Activated CD4-positive, alpha-beta memory T cell treated with anti-CD3 and anti-CD28 coated beads, Interleukin-2, amount 10 ng/mL, durations not matched to agents 7 days and 5 days (primary cell): Measurements from ENCODE around the gene ATAT1. TPM values are rescaled to one million over a fixed set of nuclear protein-coding genes. Genes with fewer than 3 reads are reported as not detected.

Experiments used
- CTCF ChIA-PET: fragments of 350-600 bp; sonication (Branson Sonifier 250); formaldehyde crosslinking; loops from one replicate; lab custom pipeline; 2021; ENCODE audit warnings: antibody characterized with exemption, inconsistent platforms; lab: Charles Lee
- POLR2A ChIA-PET: fragments of 350-600 bp; sonication (Branson Sonifier 250); formaldehyde crosslinking; loops from one replicate; lab custom pipeline; 2021; ENCODE audit warnings: antibody characterized with exemption; lab: Charles Lee
- DNase-seq: peaks from one replicate; pipeline ENCODE4 v3.0.0-alpha.2; 2020
- H3K27ac Mint-ChIP-seq: one replicate; pipeline ENCODE4 v1.8.0; 2021; ENCODE audit warnings: mild to moderate bottlenecking, mixed read lengths
- H3K27me3 Mint-ChIP-seq: one replicate; pipeline ENCODE4 v1.8.0; 2021; ENCODE audit warnings: mixed read lengths
- H3K36me3 Mint-ChIP-seq: one replicate; pipeline ENCODE4 v1.8.0; 2021; ENCODE audit warnings: low read depth, mixed read lengths
- H3K4me1 Mint-ChIP-seq: one replicate; pipeline ENCODE4 v1.8.0; 2021; ENCODE audit warnings: mixed read lengths
- H3K4me3 Mint-ChIP-seq: one replicate; pipeline ENCODE4 v1.8.0; 2021; ENCODE audit warnings: mild to moderate bottlenecking, mixed read lengths
- H3K9me3 Mint-ChIP-seq: one replicate; pipeline ENCODE4 v1.8.0; 2021; ENCODE audit warnings: mixed read lengths
- total RNA-seq, 2 experiments: library from RNA; stranded (reverse); gene quantifications; one replicate each; pipeline ENCODE4 v1.2.3, GENCODE V29; 2021

ATAT1 gene
- total RNA-seq, 2 experiments from 2014 or later = 6.3 to 8.0 TPM

DNA sequence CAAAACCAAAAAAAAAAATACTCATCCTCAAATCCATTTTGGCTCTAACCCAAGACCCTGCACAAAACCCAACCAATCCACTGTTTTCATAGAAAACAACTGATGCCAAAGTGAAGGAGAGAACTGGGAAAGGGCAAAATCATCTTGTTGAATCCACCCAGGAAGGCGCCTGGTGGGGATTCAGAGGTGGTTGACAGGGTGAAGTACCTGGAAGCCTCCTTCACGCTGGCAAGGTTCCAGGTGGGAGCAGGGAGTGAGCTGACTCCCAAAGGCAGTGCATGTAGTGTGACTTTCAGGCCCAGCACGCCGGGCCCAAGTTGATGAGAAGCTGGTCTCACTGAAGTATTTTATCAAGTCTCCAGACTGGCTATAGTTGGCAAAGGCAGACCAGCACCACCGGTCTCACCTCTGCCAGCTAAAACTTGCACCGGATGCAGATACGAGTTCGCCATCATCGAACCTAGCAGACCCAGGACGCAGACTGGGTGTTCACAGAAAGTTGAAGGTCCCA lies 26.2 kb upstream of the ATAT1 start:
- H3K27me3 Mint-ChIP-seq = no peaks in the 10 kb centered on the region
- H3K9me3 Mint-ChIP-seq = no peaks in the 10 kb centered on the region
- peaks cover 22% of the 10 kb centered on the region for H3K4me1 Mint-ChIP-seq
- POLR2A ChIA-PET = interaction anchor here (0.6 to 8.9 kb wide), 11 partner anchors 10 to 136 kb away, joined by 3 to 97 read pairs (median 4); partner anchors contain the start of genes ABCF1, DHX16, MRPS18B and PPP1R10
- CTCF ChIA-PET = interaction anchor here (2.1 kb wide), 1 partner anchor 131 kb away, joined by 6 read pairs; no protein-coding TSS in a partner anchor
- H3K36me3 Mint-ChIP-seq = peaks cover 63% of the 10 kb centered on the region
- DNase-seq = no peak
- no peak overlapping the region for H3K27ac Mint-ChIP-seq
- H3K4me3 Mint-ChIP-seq = no peak overlapping the region

DNA sequence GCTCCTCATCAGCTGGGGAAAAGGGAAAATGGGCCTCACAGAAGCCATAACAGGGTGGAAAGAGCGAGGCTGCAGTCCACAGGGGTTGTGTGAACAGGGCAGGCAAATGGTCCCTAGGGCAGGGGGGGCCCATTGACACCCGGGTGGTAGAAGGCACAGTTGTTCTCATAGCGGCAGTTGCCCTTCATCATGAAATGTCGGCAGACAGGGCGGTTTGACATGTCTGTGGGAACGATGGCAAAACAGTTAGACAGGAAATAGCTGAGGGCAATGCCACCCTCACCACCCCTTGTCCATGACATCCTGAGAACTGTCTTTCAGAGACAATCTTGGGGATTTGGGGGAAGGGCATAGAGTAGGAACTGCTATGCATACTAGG lies 25.2 kb upstream of the ATAT1 start:
- ChIA-PET POLR2A (interaction anchor here (1.0 to 8.9 kb wide), 7 partner anchors 9 to 60 kb away, joined by 3 to 97 read pairs (median 7); partner anchors contain the start of genes MRPS18B and PPP1R10), CTCF (no interaction called here)
- H3K27me3 Mint-ChIP-seq = no peaks in the 10 kb centered on the region
- H3K9me3 Mint-ChIP-seq = no peaks in the 10 kb centered on the region
- H3K36me3 Mint-ChIP-seq = peaks cover 71% of the 10 kb centered on the region
- no peak overlapping the region for H3K4me3 Mint-ChIP-seq
- H3K4me1 Mint-ChIP-seq = peaks cover 25% of the 10 kb centered on the region
- no peak for DNase-seq
- H3K27ac Mint-ChIP-seq = peak overlapping the region; percentile 10

DNA sequence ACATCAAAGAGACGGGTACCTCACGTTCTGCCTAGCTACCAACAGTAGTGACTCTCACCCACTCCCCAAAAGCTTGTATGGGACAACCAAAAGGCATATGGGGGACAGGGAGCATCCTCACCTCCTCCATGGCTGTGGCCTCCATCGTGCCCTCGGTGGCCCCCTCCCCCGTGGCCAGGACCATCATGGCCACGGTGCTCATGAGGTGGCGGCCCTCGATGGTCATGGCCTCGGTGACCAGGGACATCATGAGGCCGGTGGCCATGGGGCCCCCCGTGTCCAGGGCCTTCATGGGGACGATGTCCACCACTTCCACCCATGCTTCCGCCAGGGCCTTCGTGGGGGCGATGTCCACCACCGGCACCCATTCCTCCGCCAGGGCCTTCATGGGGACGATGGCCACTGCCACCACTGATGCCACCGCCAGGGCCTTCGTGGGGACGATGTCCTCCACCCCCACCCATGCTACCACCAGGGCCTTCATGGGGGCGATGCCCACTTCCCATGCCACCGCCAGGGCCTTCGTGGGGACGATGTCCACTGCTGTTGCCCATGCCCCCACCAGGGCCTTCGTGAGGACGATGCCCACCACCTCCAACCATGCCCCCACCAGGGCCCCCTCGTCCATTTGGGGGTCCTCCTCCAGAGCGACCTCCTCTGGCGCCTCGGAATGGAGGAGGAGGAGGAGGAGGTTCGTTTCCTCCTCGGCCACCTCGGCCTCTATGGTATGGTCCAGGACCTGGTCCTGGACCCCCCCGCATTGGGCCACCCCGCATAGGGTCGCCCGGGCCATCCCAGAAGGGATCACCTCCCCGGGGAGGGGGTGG lies 24.6 kb upstream of the ATAT1 start:
- ChIA-PET CTCF (no interaction called here), POLR2A (interaction anchor here (1.0 to 8.9 kb wide), 5 partner anchors 9 to 20 kb away, joined by 3 to 97 read pairs (median 8); partner anchors contain the start of genes MRPS18B and PPP1R10)
- H3K27ac Mint-ChIP-seq = no peak overlapping the region
- no peaks in the 10 kb centered on the region for H3K27me3 Mint-ChIP-seq
- peaks cover 27% of the 10 kb centered on the region for H3K4me1 Mint-ChIP-seq
- H3K4me3 Mint-ChIP-seq = no peak overlapping the region
- H3K9me3 Mint-ChIP-seq = no peaks in the 10 kb centered on the region
- peaks cover 73% of the 10 kb centered on the region for H3K36me3 Mint-ChIP-seq
- DNase-seq = no peak

DNA sequence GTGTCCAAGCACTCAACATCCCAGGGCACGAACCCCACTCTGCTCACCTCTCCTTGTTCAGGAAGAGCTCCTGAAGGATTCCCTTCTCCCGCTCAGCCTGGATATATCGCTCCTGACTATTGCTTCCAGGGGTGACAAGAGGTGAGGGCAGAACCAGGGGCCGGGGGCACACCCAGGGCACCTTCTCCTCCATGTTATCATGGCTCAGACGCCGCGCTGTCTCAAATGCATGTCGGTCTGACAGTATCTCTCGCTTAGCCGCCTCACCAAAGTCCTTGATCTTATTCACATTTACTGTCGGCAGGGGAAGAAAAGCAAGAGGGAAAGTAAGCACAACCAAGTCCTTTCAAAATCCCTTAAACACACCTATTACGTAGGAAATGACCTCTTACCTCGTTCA lies 22.7 kb upstream of the ATAT1 start:
- Mint-ChIP-seq H3K27ac (no peak overlapping the region), H3K4me3 (no peak overlapping the region), H3K9me3 (no peaks in the 10 kb centered on the region), H3K36me3 (peaks cover 85% of the 10 kb centered on the region), H3K4me1 (peaks cover 32% of the 10 kb centered on the region), H3K27me3 (no peaks in the 10 kb centered on the region)
- no peak for DNase-seq
- POLR2A ChIA-PET = interaction anchor here (1.2 to 1.7 kb wide), 2 partner anchors 14 to 47 kb away, joined by 4 to 6 read pairs; partner anchors contain the start of genes MRPS18B and PRR3
- CTCF ChIA-PET = interaction anchor here (1.0 kb wide), 1 partner anchor 68 kb away, joined by 3 read pairs; the partner anchor contains the start of gene DHX16

DNA sequence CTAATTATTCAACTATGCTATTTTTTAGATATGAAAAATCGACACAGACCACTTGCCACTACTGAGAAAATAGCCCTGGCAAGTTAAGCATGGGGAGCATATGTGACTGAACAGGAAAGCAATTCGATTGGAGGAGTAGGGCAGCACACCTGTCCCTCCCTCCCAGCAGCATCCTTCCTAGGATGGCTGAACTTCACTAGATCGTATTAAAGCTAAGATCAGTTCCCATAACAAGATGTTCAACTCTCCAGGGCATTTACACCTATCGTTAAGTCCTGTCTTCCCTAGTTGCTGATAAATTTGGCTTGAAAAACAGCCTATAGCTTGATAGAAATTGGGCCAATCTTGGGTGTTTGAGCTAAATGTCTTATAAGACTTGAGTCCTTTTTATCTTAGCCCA lies 16.6 kb upstream of the ATAT1 start:
- H3K27ac Mint-ChIP-seq = no peak overlapping the region
- H3K36me3 Mint-ChIP-seq = peaks cover 84% of the 10 kb centered on the region
- POLR2A ChIA-PET = interaction anchor here (1.0 to 2.0 kb wide), 8 partner anchors 9 to 126 kb away, joined by 3 to 8 read pairs (median 5); partner anchors contain the start of genes ABCF1 and PRR3
- H3K9me3 Mint-ChIP-seq = no peaks in the 10 kb centered on the region
- no peak for DNase-seq
- H3K27me3 Mint-ChIP-seq = no peaks in the 10 kb centered on the region
- H3K4me1 Mint-ChIP-seq = peaks cover 70% of the 10 kb centered on the region
- H3K4me3 Mint-ChIP-seq = no peak overlapping the region
- CTCF ChIA-PET = interaction anchor here (0.9 to 1.9 kb wide), 4 partner anchors 13 to 126 kb away, joined by 4 to 9 read pairs (median 6); no protein-coding TSS in a partner anchor

DNA sequence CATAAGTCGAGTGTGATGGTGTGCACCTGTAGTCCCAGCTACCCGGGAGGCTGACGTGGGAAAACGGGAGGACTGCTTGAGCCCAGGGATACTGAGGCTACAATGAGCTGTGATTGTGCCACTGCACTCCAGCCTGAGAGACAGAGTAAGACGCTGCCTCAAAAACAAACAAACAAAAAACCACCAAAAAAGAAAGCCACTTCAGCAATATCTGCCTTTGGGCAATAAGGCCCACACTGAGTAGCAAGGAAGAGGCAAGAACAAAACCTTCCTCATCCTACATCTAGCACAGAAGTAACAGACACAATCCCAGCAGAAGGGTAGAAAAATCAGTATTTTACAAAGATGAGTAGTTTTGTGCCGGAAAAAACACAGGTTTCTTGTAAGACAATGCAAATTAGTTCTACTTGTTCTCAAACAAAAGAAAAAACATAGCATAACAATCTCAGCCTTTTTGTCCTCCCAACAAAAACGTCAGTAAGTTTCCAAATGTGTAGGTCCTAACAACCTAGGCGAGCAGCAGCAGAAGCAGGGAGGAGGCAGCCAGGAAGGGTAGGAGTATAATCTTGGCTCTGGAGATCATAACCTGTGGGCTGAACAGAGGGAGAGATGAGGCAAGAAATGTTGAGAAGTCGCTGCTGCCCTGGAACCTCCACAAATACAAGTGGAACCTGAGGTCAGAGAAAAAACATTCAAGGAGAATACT lies 15.4 kb upstream of the ATAT1 start:
- ChIA-PET CTCF (interaction anchor here (0.7 to 2.7 kb wide), 5 partner anchors 14 to 127 kb away, joined by 3 to 14 read pairs (median 7); no protein-coding TSS in a partner anchor), POLR2A (interaction anchor here (1.0 to 4.8 kb wide), 7 partner anchors 10 to 108 kb away, joined by 3 to 97 read pairs (median 6); partner anchors contain the start of genes ABCF1 and PRR3)
- H3K4me3 Mint-ChIP-seq = no peak overlapping the region
- no peak for DNase-seq
- no peaks in the 10 kb centered on the region for H3K27me3 Mint-ChIP-seq
- H3K9me3 Mint-ChIP-seq = no peaks in the 10 kb centered on the region
- peaks cover 84% of the 10 kb centered on the region for H3K36me3 Mint-ChIP-seq
- peaks cover 67% of the 10 kb centered on the region for H3K4me1 Mint-ChIP-seq
- H3K27ac Mint-ChIP-seq = peak overlapping the region; percentile 24

DNA sequence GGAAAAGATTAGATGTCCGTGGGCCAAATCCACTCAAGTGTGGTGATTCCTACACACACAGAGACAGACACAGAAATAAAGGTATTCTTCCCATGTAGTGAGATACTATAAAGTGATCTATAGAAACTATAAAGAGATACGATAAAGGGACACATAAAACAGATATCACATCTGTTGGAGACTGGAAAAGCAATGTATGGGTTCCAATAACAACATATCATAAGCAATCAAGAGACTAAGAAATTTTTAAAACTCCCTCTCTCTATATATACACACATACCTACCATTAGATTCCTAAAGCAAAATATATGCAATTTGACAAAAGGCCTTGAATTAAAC lies 14.8 kb upstream of the ATAT1 start:
- no peak for DNase-seq
- Mint-ChIP-seq H3K4me1 (peaks cover 65% of the 10 kb centered on the region), H3K36me3 (peaks cover 84% of the 10 kb centered on the region), H3K9me3 (no peaks in the 10 kb centered on the region), H3K27ac (no peak overlapping the region), H3K4me3 (no peak overlapping the region), H3K27me3 (no peaks in the 10 kb centered on the region)
- ChIA-PET POLR2A (interaction anchor here (0.9 to 4.8 kb wide), 3 partner anchors 14 to 118 kb away, joined by 3 to 97 read pairs (median 87); partner anchors contain the start of gene TUBB), CTCF (interaction anchor here (0.7 to 4.2 kb wide), 6 partner anchors 14 to 130 kb away, joined by 3 to 37 read pairs (median 16); no protein-coding TSS in a partner anchor)

DNA sequence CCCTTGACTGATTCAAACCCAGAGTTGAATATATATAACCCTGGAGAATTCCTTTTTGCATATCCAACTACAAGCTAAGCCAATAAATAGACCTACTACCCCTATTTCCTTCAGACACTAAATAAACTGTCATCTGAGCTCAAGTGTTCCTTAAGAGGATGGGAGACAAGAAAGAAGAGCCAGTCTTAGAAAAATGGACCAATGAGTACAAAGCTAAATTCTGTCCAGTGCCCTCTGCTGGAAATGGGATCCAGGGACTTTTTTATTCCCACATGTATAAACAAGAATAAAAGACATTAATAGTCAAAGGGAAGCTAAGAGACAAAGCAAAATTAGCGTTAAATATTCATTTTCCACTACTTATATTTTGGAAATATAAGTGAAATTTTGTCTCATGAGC lies 14.5 kb upstream of the ATAT1 start:
- POLR2A ChIA-PET = interaction anchor here (0.9 to 4.8 kb wide), 10 partner anchors 14 to 130 kb away, joined by 3 to 97 read pairs (median 6); partner anchors contain the start of genes ABCF1, C6orf136, GNL1 and PRR3
- H3K36me3 Mint-ChIP-seq = peaks cover 88% of the 10 kb centered on the region
- H3K27ac Mint-ChIP-seq = no peak overlapping the region
- H3K27me3 Mint-ChIP-seq = no peaks in the 10 kb centered on the region
- CTCF ChIA-PET = interaction anchor here (0.7 to 4.2 kb wide), 9 partner anchors 14 to 130 kb away, joined by 3 to 37 read pairs (median 10); no protein-coding TSS in a partner anchor
- no peak overlapping the region for H3K4me3 Mint-ChIP-seq
- peaks cover 65% of the 10 kb centered on the region for H3K4me1 Mint-ChIP-seq
- no peak for DNase-seq
- H3K9me3 Mint-ChIP-seq = no peaks in the 10 kb centered on the region

DNA sequence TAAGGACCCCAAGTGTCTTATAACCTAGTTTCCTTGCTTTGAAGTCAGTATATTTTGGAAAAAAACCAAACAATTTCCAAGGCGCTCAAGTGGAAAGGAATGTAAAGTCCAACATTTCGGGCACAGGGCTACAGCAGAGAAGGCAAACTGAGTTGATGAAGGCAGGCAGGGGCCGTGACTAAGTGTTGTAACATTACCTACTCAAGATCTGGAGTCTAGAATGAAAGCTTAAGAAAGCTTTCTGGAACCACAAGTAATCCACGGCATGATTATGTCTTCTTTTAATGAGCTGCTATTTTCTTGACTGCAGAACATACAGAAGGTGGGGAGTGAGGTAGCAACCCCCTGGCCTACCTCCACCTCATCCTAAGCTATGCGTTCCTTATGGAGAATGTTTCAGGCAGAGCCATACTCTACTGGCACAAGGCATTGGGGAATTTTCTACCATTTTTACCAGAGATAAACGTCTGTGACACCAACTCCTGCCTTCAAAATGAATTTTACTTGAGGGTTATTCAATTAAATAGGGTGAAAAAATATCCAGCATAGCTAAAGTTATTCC lies 13.9 kb upstream of the ATAT1 start:
- H3K27ac Mint-ChIP-seq = peak overlapping the region; percentile 73
- no peak for DNase-seq
- H3K27me3 Mint-ChIP-seq = no peaks in the 10 kb centered on the region
- peaks cover 61% of the 10 kb centered on the region for H3K4me1 Mint-ChIP-seq
- ChIA-PET POLR2A (interaction anchor here (0.8 to 4.8 kb wide), 20 partner anchors 15 to 400 kb away, joined by 3 to 97 read pairs (median 4); partner anchors contain the start of genes ABCF1, C6orf136, GNL1 and MDC1), CTCF (interaction anchor here (1.2 to 4.2 kb wide), 11 partner anchors 15 to 131 kb away, joined by 3 to 37 read pairs (median 5); partner anchors contain the start of genes DHX16 and FLOT1)
- H3K9me3 Mint-ChIP-seq = no peaks in the 10 kb centered on the region
- H3K36me3 Mint-ChIP-seq = peaks cover 84% of the 10 kb centered on the region
- H3K4me3 Mint-ChIP-seq = no peak overlapping the region

DNA sequence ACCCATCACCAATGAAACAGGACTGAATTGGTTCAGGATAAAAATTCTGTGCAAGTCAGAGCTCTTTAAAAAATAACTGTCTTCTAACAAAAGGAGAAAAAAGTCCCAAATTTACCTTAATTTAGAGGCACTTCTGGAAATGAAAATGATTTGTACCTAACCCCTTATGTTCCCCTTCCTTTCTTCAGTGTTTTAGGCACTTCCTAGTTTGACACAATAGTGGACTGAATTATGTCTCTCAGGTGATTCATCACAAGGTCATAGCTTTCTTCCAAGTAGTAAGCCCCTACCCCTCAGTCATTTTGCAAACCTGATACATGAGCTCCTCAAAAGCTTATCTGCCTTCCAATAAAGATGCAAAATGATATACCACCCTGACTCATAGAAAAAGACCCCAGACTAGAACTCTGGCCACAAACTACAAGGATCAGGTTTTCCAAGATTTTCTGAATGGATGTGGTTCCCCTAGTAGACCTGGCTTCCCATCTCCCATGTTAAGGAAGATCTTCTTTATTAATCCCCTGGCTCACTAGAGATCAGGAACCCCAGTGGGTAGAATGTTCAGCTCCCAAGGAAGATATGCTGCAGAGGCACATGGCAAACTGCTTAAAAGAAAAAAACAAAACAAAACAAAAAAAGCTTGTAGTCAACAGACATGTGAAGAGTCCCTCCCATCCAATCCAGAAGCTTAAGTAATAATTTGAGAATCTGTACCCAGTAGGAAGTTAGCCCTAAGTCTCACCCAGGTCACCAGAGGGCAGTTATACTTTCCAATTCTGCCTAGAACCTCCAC lies 13.2 kb upstream of the ATAT1 start:
- H3K36me3 Mint-ChIP-seq = peaks cover 81% of the 10 kb centered on the region
- H3K27me3 Mint-ChIP-seq = no peaks in the 10 kb centered on the region
- no peak for DNase-seq
- ChIA-PET CTCF (interaction anchor here (1.2 to 4.2 kb wide), 12 partner anchors 16 to 131 kb away, joined by 3 to 37 read pairs (median 5); partner anchors contain the start of genes DHX16 and FLOT1), POLR2A (interaction anchor here (0.8 to 4.8 kb wide), 20 partner anchors 15 to 400 kb away, joined by 3 to 97 read pairs (median 4); partner anchors contain the start of genes ABCF1, C6orf136, DHX16 and GNL1)
- H3K4me3 Mint-ChIP-seq = peak overlapping the region; percentile 91
- H3K9me3 Mint-ChIP-seq = no peaks in the 10 kb centered on the region
- peaks cover 63% of the 10 kb centered on the region for H3K4me1 Mint-ChIP-seq
- H3K27ac Mint-ChIP-seq = peak overlapping the region; percentile 73
